Endodermal cell (in vitro differentiated cells): Measurements from ENCODE around the gene DHODH. TPM values are rescaled to one million over a fixed set of nuclear protein-coding genes. Genes with fewer than 3 reads are reported as not detected.

Experiments used
- DNase-seq: peaks from one replicate; pipeline ENCODE4 v3.0.0-alpha.2; 2017
- H3K27ac ChIP-seq: 2 replicates; pipeline ENCODE4 v1.5.1; 2013; ENCODE audit warnings: mild to moderate bottlenecking, low read depth, low read length, moderate library complexity
- H3K27me3 ChIP-seq: 2 replicates; pipeline ENCODE4 v1.6.1; 2013; ENCODE audit warnings: mild to moderate bottlenecking, low read length, moderate library complexity; ENCODE audit not compliant: insufficient read depth, control insufficient read depth, poor library complexity, severe bottlenecking
- H3K36me3 ChIP-seq: 2 replicates; pipeline ENCODE4 v1.7.0; 2013; ENCODE audit warnings: mild to moderate bottlenecking, low read length, moderate library complexity; ENCODE audit not compliant: control insufficient read depth, insufficient read depth
- H3K4me1 ChIP-seq: one replicate; pipeline ENCODE4 v1.7.0; 2013; ENCODE audit warnings: low read length; ENCODE audit not compliant: control insufficient read depth, insufficient read depth
- H3K4me3 ChIP-seq: 2 replicates; pipeline ENCODE4 v1.5.1; 2013; ENCODE audit warnings: mild to moderate bottlenecking, low read length, moderate library complexity
- H3K9ac ChIP-seq: 2 replicates; pipeline ENCODE4 v1.6.1; 2013; ENCODE audit warnings: mild to moderate bottlenecking, low read length, moderate library complexity; ENCODE audit not compliant: poor library complexity, severe bottlenecking; ENCODE audit errors: extremely low read depth
- H3K9me3 ChIP-seq: 2 replicates; pipeline ENCODE4 v1.6.1; 2013; ENCODE audit warnings: mild to moderate bottlenecking, low read length, moderate library complexity; ENCODE audit not compliant: control insufficient read depth
- H3K27ac Mint-ChIP-seq: 2 replicates; pipeline ENCODE4 v1.8.0; 2020; ENCODE audit warnings: mixed read lengths
- H3K27me3 Mint-ChIP-seq: 2 replicates; pipeline ENCODE4 v1.8.0; 2021; ENCODE audit warnings: mild to moderate bottlenecking, mixed read lengths; ENCODE audit not compliant: insufficient read depth
- H3K36me3 Mint-ChIP-seq: 2 replicates; pipeline ENCODE4 v1.8.0; 2020; ENCODE audit warnings: low read depth, mixed read lengths
- H3K4me1 Mint-ChIP-seq: 2 replicates; pipeline ENCODE4 v1.8.0; 2020; ENCODE audit warnings: mixed read lengths
- H3K4me3 Mint-ChIP-seq: 2 replicates; pipeline ENCODE4 v1.8.0; 2020; ENCODE audit warnings: mild to moderate bottlenecking, moderate library complexity, mixed read lengths
- H3K9me3 Mint-ChIP-seq: 2 replicates; pipeline ENCODE4 v1.8.0; 2020; ENCODE audit warnings: mild to moderate bottlenecking, mixed read lengths
- CTCF ChIP-seq: fragments of 200-600 bp; sonication (generic); conservative IDR thresholded peaks from 2 replicates; pipeline ENCODE4 v1.5.0; 2021; ENCODE audit warnings: antibody characterized with exemption, mild to moderate bottlenecking
- WGBS, 2 experiments: methylation state at CpG; one replicate each; pipeline versions ENCODE4 v1.1.5 to v1.1.7; 2013; ENCODE audit warnings: missing lambda C conversion rate in 2 of 2, mixed read lengths in 1 of 2; ENCODE audit not compliant: insufficient coverage in 1 of 2, insufficient read length in 1 of 2; 5-methylcytosine and 5-hydroxymethylcytosine counted together
- total RNA-seq, 2 donors: library from RNA; stranded (reverse); fragmentation: NEBNext Ultra II Directional in 1 of 2; extraction: Animal tissue kit (Norgen Biotek cat#: 25700) in 1 of 2; gene quantifications; 2 replicates in 1 of 2; 3 replicates in 1 of 2; pipeline ENCODE4 v1.2.1, GENCODE V29; 2021

DHODH gene
- total RNA-seq, 2 donors from 2014 or later, result 15.5 to 17.4 TPM

GRCh38 chr16:72044825-72045359 lies 36.3 kb downstream of the DHODH start:
- no peaks in the 10 kb centered on the region for H3K4me1 Mint-ChIP-seq
- peaks cover 4% of the 10 kb centered on the region for H3K9me3 Mint-ChIP-seq
- Histone ChIP-seq H3K4me3 (no peak overlapping the region), H3K36me3 (no peaks in the 10 kb centered on the region), H3K27ac (no peak overlapping the region), H3K27me3 (no peaks in the 10 kb centered on the region), H3K9me3 (no peaks in the 10 kb centered on the region), H3K9ac (no peak overlapping the region), H3K4me1 (no peaks in the 10 kb centered on the region)
- no peaks in the 10 kb centered on the region for H3K36me3 Mint-ChIP-seq
- no peak for DNase-seq
- 72 to 86% methylated on average over 2 of the region's 2 CpGs for WGBS, 2 experiments
- H3K27ac Mint-ChIP-seq, result no peak overlapping the region
- no peak overlapping the region for H3K4me3 Mint-ChIP-seq
- no peaks in the 10 kb centered on the region for H3K27me3 Mint-ChIP-seq
- TF ChIP-seq CTCF, result no peak

GRCh38 chr16:72049110-72049509 lies 40.6 kb downstream of the DHODH start:
- H3K4me1 Mint-ChIP-seq, result peaks cover 5% of the 10 kb centered on the region
- DNase-seq, result no peak
- no peaks in the 10 kb centered on the region for H3K36me3 Mint-ChIP-seq
- Histone ChIP-seq H3K27ac (no peak overlapping the region), H3K4me3 (no peak overlapping the region), H3K27me3 (no peaks in the 10 kb centered on the region), H3K9ac (no peak overlapping the region), H3K9me3 (no peaks in the 10 kb centered on the region), H3K4me1 (no peaks in the 10 kb centered on the region), H3K36me3 (no peaks in the 10 kb centered on the region)
- no peak overlapping the region for H3K27ac Mint-ChIP-seq
- no peaks in the 10 kb centered on the region for H3K27me3 Mint-ChIP-seq
- H3K9me3 Mint-ChIP-seq, result peaks cover 7% of the 10 kb centered on the region
- no peak overlapping the region for H3K4me3 Mint-ChIP-seq
- no peak for TF ChIP-seq CTCF

- Mint-ChIP-seq H3K9me3 (peaks cover 7% of the 10 kb centered on the region), H3K27me3 (no peaks in the 10 kb centered on the region), H3K4me1 (peaks cover 17% of the 10 kb centered on the region), H3K4me3 (no peak overlapping the region), H3K27ac (no peak overlapping the region), H3K36me3 (no peaks in the 10 kb centered on the region)
- Histone ChIP-seq H3K27ac (no peak overlapping the region), H3K36me3 (no peaks in the 10 kb centered on the region), H3K4me3 (no peak overlapping the region), H3K27me3 (no peaks in the 10 kb centered on the region), H3K4me1 (no peaks in the 10 kb centered on the region), H3K9ac (no peak overlapping the region), H3K9me3 (no peaks in the 10 kb centered on the region)
- WGBS, 2 experiments, result 94% methylated on average over 3 of the region's 4 CpGs; no CpG with 5 or more reads in 1 of the 2 experiments
- TF ChIP-seq CTCF, result no peak
- no peak for DNase-seq
Measured at GRCh38 chr16:72050769-72051464, 42.4 kb downstream of the DHODH start.
